ENCODE data around the gene TMOD2.
A peak's percentile ranks its signal among the peaks of the same experiment; 100 is the strongest.

TMOD2 gene

DNA sequence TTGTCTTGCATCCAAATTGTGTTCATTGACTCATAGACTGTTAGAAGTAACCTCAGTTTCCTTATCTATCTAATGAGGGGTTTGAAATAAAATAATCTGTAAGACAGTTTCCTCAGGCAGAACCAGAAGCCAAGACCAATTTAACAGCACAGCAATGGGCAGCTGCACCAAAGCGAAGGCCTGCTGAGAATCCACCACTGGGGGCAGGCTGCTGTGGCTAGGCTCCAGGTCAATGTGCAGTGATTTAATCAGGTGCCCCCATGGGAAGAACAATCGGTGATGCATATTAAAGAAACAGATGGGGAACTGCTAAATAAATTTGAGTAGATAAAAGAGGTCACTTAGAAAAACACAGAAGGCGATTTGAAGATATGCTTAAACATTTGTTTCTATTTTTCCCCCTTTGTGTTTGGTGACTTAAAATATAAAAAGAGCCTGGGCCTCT, 50.0 kb downstream of the TMOD2 start:
- TF ChIP-seq POLR2AphosphoS5 (IDR thresholded peaks at IDR 0.05; ENCODE audit: low read depth, low read length): no peak
- TF ChIP-seq PAX5 (IDR thresholded peaks at IDR 0.05; ENCODE audit: insufficient read depth, low read length, severe bottlenecking): no peak
- TF ChIP-seq SPI1 (IDR thresholded peaks at IDR 0.05; ENCODE audit: low read depth, low read length): no peak
- no peak for TF ChIP-seq TAF1 (IDR thresholded peaks at IDR 0.05; ENCODE audit: low read depth, low read length)
- TF ChIP-seq POU2F2 (IDR thresholded peaks at IDR 0.05; ENCODE audit: low read depth, low read length): no peak
- TF ChIP-seq POLR2A (IDR thresholded peaks at IDR 0.05; ENCODE audit: low read depth, low read length): no peak
- FAIRE-seq (no peak), DNase-seq (ENCODE audit: insufficient read length, low spot score) (no peak)

DNA sequence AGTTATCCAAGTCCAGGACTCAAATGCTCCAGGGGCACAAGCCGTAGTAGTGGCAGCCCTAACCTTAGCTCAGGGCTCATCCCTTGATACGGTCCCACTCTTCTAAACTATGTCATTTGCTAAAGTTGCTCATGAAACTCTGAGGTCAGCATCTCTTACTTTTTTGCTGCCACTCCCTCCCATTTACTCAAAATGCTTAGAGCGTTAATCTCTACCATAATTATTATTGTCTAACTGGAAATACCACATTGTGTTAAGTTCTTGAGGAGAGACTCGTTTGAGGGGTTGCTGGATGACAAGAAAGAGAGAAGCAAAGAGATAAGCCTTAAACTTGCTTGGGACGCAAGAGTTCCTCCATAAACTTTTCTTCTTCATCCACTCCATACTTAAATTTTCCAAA, 51.2 kb downstream of the TMOD2 start:
- no peak for TF ChIP-seq POLR2A (IDR thresholded peaks at IDR 0.05; ENCODE audit: low read depth, low read length)
- TF ChIP-seq POLR2AphosphoS5 (IDR thresholded peaks at IDR 0.05; ENCODE audit: low read depth, low read length): no peak
- no peak for TF ChIP-seq PAX5 (IDR thresholded peaks at IDR 0.05; ENCODE audit: insufficient read depth, low read length, severe bottlenecking)
- TF ChIP-seq SPI1 (IDR thresholded peaks at IDR 0.05; ENCODE audit: low read depth, low read length): no peak
- TF ChIP-seq POU2F2 (IDR thresholded peaks at IDR 0.05; ENCODE audit: low read depth, low read length): no peak
- no peak for TF ChIP-seq TAF1 (IDR thresholded peaks at IDR 0.05; ENCODE audit: low read depth, low read length)
- FAIRE-seq (no peak), DNase-seq (ENCODE audit: insufficient read length, low spot score) (no peak)

DNA sequence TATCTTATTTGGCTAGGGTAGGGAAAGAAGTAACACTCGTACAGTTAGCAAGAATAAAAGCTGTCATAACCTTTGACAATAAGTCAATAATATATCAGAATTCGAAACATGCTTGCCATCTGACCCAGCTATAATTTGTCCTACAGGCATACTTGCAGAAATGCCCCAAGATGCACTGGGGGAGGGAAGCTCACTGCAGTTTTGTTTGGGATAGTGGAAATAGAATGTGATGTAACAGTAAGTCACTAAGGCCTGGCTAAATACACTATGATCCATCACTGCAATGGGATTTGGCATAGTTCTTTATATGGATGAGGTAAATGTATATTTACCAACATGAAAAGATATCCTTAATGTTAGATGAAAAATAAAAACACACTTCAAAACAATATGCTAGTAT, 52.6 kb downstream of the TMOD2 start:
- DNase-seq (ENCODE audit: insufficient read length, low spot score) (no peak), FAIRE-seq (no peak)
- no peak for TF ChIP-seq SPI1 (IDR thresholded peaks at IDR 0.05; ENCODE audit: low read depth, low read length)

DNA sequence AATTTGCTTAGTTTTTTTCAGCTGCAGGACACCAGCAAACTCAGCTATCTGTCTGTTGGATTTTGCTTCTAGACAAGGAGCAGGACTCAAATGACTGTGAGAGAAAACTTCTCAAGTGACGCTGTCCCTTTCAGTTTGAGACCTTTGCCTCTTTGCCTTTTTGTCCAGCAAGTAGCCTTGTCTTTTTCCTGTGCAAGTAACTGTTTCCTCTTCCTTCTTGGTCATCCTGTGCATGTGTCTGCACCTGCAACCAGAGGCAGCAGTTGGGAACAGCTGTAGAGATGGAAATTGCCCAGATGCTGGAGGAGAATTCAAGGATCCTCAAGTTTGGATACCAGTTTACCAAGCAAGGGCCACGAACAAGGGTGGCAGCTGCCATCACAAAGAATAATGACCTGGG, 54.7 kb downstream of the TMOD2 start:
- FAIRE-seq: peak; percentile 66
- no peak for TF ChIP-seq SPI1 (IDR thresholded peaks at IDR 0.05; ENCODE audit: low read depth, low read length)
- TF ChIP-seq PAX5 (IDR thresholded peaks at IDR 0.05; ENCODE audit: insufficient read depth, low read length, severe bottlenecking): no peak
- DNase-seq (ENCODE audit: insufficient read length, low spot score): no peak

DNA sequence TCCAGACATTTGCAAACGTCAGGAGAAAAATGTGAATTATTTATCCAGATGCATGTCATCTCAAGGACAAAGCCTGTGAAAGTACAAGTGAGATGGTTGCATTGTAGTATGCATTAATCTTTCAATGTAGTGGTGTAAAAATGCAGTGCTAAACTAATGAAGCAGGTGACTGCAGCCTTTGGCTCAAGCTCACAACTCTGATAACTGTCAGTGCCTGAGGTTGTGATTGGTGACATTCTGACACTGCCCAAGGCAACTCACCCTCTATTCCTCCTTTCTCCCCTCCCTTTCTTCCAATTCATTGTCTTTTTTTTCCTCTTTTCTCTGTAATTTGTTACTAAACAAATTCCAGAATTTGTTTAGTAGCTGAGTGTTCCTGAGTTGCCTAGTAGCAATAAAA, 58.1 kb downstream of the TMOD2 start:
- DNase-seq (ENCODE audit: insufficient read length, low spot score): no peak
- no peak for TF ChIP-seq POU2F2 (IDR thresholded peaks at IDR 0.05; ENCODE audit: low read depth, low read length)
- no peak for TF ChIP-seq PAX5 (IDR thresholded peaks at IDR 0.05; ENCODE audit: insufficient read depth, low read length, severe bottlenecking)
- TF ChIP-seq TAF1 (IDR thresholded peaks at IDR 0.05; ENCODE audit: low read depth, low read length): no peak
- TF ChIP-seq POLR2AphosphoS5 (IDR thresholded peaks at IDR 0.05; ENCODE audit: low read depth, low read length): no peak
- TF ChIP-seq POLR2A (IDR thresholded peaks at IDR 0.05; ENCODE audit: low read depth, low read length): no peak
- TF ChIP-seq SPI1 (IDR thresholded peaks at IDR 0.05; ENCODE audit: low read depth, low read length): no peak
- no peak for FAIRE-seq

DNA sequence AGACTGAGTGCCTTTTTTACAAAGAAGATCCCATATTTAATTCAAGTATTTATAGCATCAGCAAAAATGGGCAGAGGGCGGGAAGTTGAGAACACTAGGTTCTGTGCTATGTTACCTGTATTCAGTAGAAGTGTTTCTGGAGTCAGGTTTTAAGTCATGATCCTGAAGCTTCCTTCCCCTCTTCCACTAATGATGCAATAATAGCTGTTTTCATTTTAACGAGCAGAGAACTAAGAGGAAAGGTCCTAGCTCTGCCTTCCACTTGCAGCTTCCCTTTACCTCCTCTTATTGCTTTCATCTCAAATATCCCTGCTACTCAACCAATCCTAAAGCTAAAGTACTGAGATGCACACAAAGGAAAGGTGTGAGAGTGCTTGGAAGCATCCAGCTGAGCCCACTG, 61.2 kb downstream of the TMOD2 start:
- TF ChIP-seq SPI1 (IDR thresholded peaks at IDR 0.05; ENCODE audit: low read depth, low read length): no peak
- TF ChIP-seq POLR2AphosphoS5 (IDR thresholded peaks at IDR 0.05; ENCODE audit: low read depth, low read length): no peak
- TF ChIP-seq PAX5 (IDR thresholded peaks at IDR 0.05; ENCODE audit: insufficient read depth, low read length, severe bottlenecking): no peak
- no peak for TF ChIP-seq POU2F2 (IDR thresholded peaks at IDR 0.05; ENCODE audit: low read depth, low read length)
- TF ChIP-seq POLR2A (IDR thresholded peaks at IDR 0.05; ENCODE audit: low read depth, low read length): no peak
- TF ChIP-seq TAF1 (IDR thresholded peaks at IDR 0.05; ENCODE audit: low read depth, low read length): no peak
- DNase-seq (ENCODE audit: insufficient read length, low spot score) (no peak), FAIRE-seq (no peak)

DNA sequence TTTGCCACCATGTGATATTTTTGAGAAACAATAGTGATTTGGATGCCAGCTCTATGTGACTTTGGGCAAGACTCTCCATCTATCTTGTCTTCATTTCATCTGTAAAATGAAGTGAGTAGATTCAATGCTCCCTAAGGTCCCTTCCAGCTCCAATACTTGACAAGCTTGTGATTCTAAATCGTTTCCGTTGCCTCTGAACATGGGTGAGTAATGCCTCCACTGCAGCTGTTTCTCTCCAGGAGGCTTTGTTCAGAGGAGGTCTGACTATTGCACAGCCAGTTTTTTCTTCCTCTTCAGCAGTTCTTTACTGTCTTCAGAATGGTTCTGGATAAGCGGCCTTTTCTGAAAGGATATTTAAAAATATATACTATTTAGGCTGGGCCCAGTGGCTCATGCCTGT, 63.2 kb downstream of the TMOD2 start:
- FAIRE-seq (no peak), DNase-seq (ENCODE audit: insufficient read length, low spot score) (no peak)
- TF ChIP-seq PAX5 (IDR thresholded peaks at IDR 0.05; ENCODE audit: insufficient read depth, low read length, severe bottlenecking) (no peak), SPI1 (IDR thresholded peaks at IDR 0.05; ENCODE audit: low read depth, low read length) (no peak), POLR2AphosphoS5 (IDR thresholded peaks at IDR 0.05; ENCODE audit: low read depth, low read length) (no peak), TAF1 (IDR thresholded peaks at IDR 0.05; ENCODE audit: low read depth, low read length) (no peak), POLR2A (IDR thresholded peaks at IDR 0.05; ENCODE audit: low read depth, low read length) (no peak), POU2F2 (IDR thresholded peaks at IDR 0.05; ENCODE audit: low read depth, low read length) (no peak)

DNA sequence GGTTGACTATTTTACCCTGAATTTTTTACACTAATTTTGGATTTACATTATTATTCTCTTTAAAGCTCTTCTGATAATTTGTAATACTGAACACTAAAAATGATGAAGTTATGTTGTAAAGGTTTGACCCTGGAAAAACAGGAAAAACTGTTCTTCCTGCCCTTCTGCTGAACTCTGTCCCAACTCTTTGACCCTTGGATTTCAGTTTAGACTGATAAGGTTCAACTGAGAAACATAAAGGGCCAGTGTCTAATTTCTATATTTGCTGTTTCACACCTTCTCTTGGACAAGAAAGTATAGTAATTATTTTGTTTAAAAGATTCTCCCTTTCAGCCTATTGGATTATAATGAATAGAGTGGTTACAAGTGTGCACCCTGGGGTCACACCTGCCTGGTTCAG, 65.2 kb downstream of the TMOD2 start:
- no peak for DNase-seq (ENCODE audit: insufficient read length, low spot score)

DNA sequence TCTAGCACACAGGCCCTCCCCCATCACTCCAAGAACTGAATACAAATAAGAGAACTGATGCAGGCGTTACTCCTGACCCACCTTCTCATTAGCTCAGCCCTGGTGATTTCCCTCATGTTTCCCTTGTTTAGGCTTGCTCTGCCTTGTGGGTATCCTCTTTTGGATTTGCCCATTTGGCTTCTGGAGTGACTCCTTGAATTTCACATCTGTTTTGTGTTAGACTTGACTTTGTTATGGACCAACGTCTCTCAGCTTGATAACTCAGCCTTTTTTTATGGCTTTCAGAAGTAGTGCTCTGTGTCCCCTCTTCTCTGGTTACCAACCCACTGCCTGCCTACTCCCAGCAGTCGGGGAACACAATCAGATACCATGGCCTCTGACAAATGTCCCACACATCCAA, 66.8 kb downstream of the TMOD2 start:
- DNase-seq (ENCODE audit: insufficient read length, low spot score): no peak
- TF ChIP-seq TAF1 (IDR thresholded peaks at IDR 0.05; ENCODE audit: low read depth, low read length) (no peak), PAX5 (IDR thresholded peaks at IDR 0.05; ENCODE audit: insufficient read depth, low read length, severe bottlenecking) (no peak), SPI1 (IDR thresholded peaks at IDR 0.05; ENCODE audit: low read depth, low read length) (no peak), POU2F2 (IDR thresholded peaks at IDR 0.05; ENCODE audit: low read depth, low read length) (no peak), POLR2A (IDR thresholded peaks at IDR 0.05; ENCODE audit: low read depth, low read length) (no peak), POLR2AphosphoS5 (IDR thresholded peaks at IDR 0.05; ENCODE audit: low read depth, low read length) (no peak)

More for the DNA sequence above, 65.2 kb downstream of the TMOD2 start:
- FAIRE-seq: no peak
- TF ChIP-seq SPI1 (IDR thresholded peaks at IDR 0.05; ENCODE audit: low read depth, low read length) (no peak), POLR2AphosphoS5 (IDR thresholded peaks at IDR 0.05; ENCODE audit: low read depth, low read length) (no peak), TAF1 (IDR thresholded peaks at IDR 0.05; ENCODE audit: low read depth, low read length) (no peak), PAX5 (IDR thresholded peaks at IDR 0.05; ENCODE audit: insufficient read depth, low read length, severe bottlenecking) (no peak), POLR2A (IDR thresholded peaks at IDR 0.05; ENCODE audit: low read depth, low read length) (no peak), POU2F2 (IDR thresholded peaks at IDR 0.05; ENCODE audit: low read depth, low read length) (no peak)

DNA sequence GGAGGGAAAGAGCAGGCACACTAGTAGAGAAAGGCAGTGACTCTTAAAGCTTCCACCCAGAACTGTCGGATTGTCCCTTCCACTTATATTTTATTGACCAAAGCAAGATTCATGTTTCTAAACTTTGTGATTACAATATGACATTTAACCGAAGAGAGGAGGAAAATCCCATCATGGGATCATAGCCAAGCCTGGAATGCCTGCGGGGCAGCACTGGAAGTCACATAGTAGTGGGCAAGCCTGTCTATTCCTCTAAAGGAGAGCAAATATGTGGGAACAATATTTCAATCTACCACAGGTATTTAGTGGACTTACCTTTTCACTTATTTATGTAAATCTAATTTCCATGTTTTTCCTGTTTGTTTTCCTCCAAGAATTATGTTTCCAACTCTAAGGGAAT, 74.3 kb downstream of the TMOD2 start:
- TF ChIP-seq PAX5 (IDR thresholded peaks at IDR 0.05; ENCODE audit: insufficient read depth, low read length, severe bottlenecking): no peak
- FAIRE-seq (no peak), DNase-seq (ENCODE audit: insufficient read length, low spot score) (no peak)

More for the DNA sequence above, 66.8 kb downstream of the TMOD2 start:
- FAIRE-seq: no peak

All from GM12891 (cell line).